SU-DHL-6 (cell line): Measurements from ENCODE around the gene GARIN6.
A peak's percentile ranks its signal among the peaks of the same experiment; 100 is the strongest.

Experiments
- H2AFZ ChIP-seq: fragments of 200-600 bp; sonication (generic); 2 replicates; pipeline ENCODE4 v1.6.1; 2014; ENCODE audit warnings: low read depth, mild to moderate bottlenecking, moderate library complexity, mixed read lengths, antibody characterized with exemption, low read length; ENCODE audit not compliant: severe bottlenecking
- H3F3A ChIP-seq: fragments of 200-600 bp; shearing (Covaris generic); 2 replicates; pipeline ENCODE4 v1.6.0; 2016; ENCODE audit warnings: antibody characterized with exemption, mild to moderate bottlenecking; ENCODE audit not compliant: insufficient read depth
- H3K27ac ChIP-seq: fragments of 200-600 bp; sonication (generic); 2 replicates; pipeline ENCODE4 v1.5.1; 2016; ENCODE audit warnings: low read depth, mild to moderate bottlenecking, low read length, moderate library complexity, mixed read lengths
- H3K27me3 ChIP-seq: fragments of 200-600 bp; sonication (generic), shearing (Covaris generic); 2 replicates; pipeline ENCODE4 v1.6.0; 2014; ENCODE audit warnings: mild to moderate bottlenecking, low read length
- H3K36me3 ChIP-seq: fragments of 200-600 bp; sonication (generic); 2 replicates; pipeline ENCODE4 v1.6.1; 2014; ENCODE audit warnings: mild to moderate bottlenecking, low read length, mixed read lengths
- H3K4me2 ChIP-seq: fragments of 300-600, 200-600 bp; shearing (Covaris generic), sonication (generic); 2 replicates; pipeline ENCODE4 v1.6.0; 2014; ENCODE audit warnings: low read length, low read depth, mild to moderate bottlenecking; ENCODE audit not compliant: poor library complexity, severe bottlenecking
- H3K4me3 ChIP-seq: fragments of 200-600 bp; sonication (generic); 2 replicates; pipeline ENCODE4 v1.5.1; 2014; ENCODE audit warnings: antibody characterized with exemption, low read length, mild to moderate bottlenecking, mixed read lengths; ENCODE audit not compliant: insufficient read depth, poor library complexity, severe bottlenecking
- H3K79me2 ChIP-seq: fragments of 200-600 bp; sonication (generic); 2 replicates; pipeline ENCODE4 v1.6.1; 2014; ENCODE audit warnings: mild to moderate bottlenecking, low read length, moderate library complexity; ENCODE audit not compliant: insufficient read depth
- H3K9ac ChIP-seq: fragments of 200-600 bp; sonication (generic); 2 replicates; pipeline ENCODE4 v1.7.0; 2014; ENCODE audit warnings: mild to moderate bottlenecking, low read length
- H3K9me2 ChIP-seq: fragments of 200-600 bp; sonication (generic); replicated peaks from 2 replicates; pipeline ENCODE4 v1.6.1; 2014; ENCODE audit warnings: low read length; ENCODE audit not compliant: insufficient read depth
- H3K9me3 ChIP-seq: fragments of 200-600 bp; sonication (generic); 2 replicates; pipeline ENCODE4 v1.6.1; 2014; ENCODE audit warnings: low read length, mixed read lengths; ENCODE audit not compliant: insufficient read depth
- H4K20me1 ChIP-seq: fragments of 200-600 bp; sonication (generic); 2 replicates; pipeline ENCODE4 v1.6.1; 2014; ENCODE audit warnings: low read depth, mild to moderate bottlenecking, antibody characterized with exemption, low read length, moderate library complexity, mixed read lengths
- EZH2phosphoT487 ChIP-seq: fragments of 200-600 bp; sonication (generic), shearing (Covaris generic); conservative IDR thresholded peaks from 2 replicates; pipeline ENCODE4 v1.6.1; 2018; ENCODE audit warnings: mild to moderate bottlenecking, antibody characterized with exemption, low read length, moderate library complexity, mixed read lengths
- TF ChIP-seq, protein P1 (sequence below): fragments of 200-600 bp; sonication (generic); IDR thresholded peaks from one replicate; pipeline ENCODE4 v1.5.1; 2017; ENCODE audit warnings: antibody characterized with exemption, mild to moderate bottlenecking, low read length, moderate library complexity; ENCODE audit not compliant: insufficient read depth, poor library complexity, severe bottlenecking

GARIN6 gene

DNA sequence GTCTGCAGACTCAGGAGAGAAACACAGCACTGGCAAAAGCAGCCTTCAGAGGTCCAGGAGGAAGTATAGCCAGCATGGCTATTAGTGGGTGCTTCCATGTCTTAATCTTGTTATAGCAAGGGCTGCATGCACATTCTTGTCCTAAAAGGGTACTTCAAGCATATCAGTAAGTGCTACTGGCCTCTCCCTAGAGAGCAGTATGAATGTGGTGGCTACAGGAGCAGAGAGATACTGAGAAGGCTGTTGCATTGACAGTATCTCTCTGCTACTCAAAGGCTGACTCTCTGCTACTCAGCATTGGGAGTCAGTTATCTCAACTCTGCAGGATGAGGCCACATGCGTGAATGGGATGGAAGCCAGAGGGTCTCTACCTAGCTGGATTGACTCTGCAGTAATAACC is 2.0 kb downstream of the GARIN6 start:
- no peak for TF ChIP-seq EZH2phosphoT487
- TF ChIP-seq, protein P1, sequence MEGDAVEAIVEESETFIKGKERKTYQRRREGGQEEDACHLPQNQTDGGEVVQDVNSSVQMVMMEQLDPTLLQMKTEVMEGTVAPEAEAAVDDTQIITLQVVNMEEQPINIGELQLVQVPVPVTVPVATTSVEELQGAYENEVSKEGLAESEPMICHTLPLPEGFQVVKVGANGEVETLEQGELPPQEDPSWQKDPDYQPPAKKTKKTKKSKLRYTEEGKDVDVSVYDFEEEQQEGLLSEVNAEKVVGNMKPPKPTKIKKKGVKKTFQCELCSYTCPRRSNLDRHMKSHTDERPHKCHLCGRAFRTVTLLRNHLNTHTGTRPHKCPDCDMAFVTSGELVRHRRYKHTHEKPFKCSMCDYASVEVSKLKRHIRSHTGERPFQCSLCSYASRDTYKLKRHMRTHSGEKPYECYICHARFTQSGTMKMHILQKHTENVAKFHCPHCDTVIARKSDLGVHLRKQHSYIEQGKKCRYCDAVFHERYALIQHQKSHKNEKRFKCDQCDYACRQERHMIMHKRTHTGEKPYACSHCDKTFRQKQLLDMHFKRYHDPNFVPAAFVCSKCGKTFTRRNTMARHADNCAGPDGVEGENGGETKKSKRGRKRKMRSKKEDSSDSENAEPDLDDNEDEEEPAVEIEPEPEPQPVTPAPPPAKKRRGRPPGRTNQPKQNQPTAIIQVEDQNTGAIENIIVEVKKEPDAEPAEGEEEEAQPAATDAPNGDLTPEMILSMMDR, result no peak
- Histone ChIP-seq H4K20me1 (no peaks in the 10 kb centered on the region), H3K27me3 (no peaks in the 10 kb centered on the region), H3K4me2 (no peak overlapping the region), H3F3A (no peaks in the 10 kb centered on the region), H3K36me3 (no peaks in the 10 kb centered on the region), H3K9me3 (no peaks in the 10 kb centered on the region), H3K4me3 (no peak overlapping the region), H3K79me2 (no peaks in the 10 kb centered on the region), H3K9me2 (no peaks in the 10 kb centered on the region), H3K27ac (no peak overlapping the region), H2AFZ (no peak overlapping the region), H3K9ac (no peak overlapping the region)

GRCh38 chr12:99658671-99659349 is 11.3 kb downstream of the GARIN6 start:
- H3K9me3 ChIP-seq, result no peaks in the 10 kb centered on the region
- H4K20me1 ChIP-seq, result no peaks in the 10 kb centered on the region
- H3K36me3 ChIP-seq, result no peaks in the 10 kb centered on the region
- H3K4me3 ChIP-seq, result no peak overlapping the region
- no peak overlapping the region for H3K9ac ChIP-seq
- no peak overlapping the region for H3K4me2 ChIP-seq
- no peaks in the 10 kb centered on the region for H3K79me2 ChIP-seq
- H3K27ac ChIP-seq, result no peak overlapping the region
- no peaks in the 10 kb centered on the region for H3K9me2 ChIP-seq
- H3K27me3 ChIP-seq, result no peaks in the 10 kb centered on the region
- TF ChIP-seq EZH2phosphoT487, result no peak
- TF ChIP-seq, protein P1, result peak; percentile 44
- no peak overlapping the region for H2AFZ ChIP-seq
- H3F3A ChIP-seq, result no peaks in the 10 kb centered on the region

GRCh38 chr12:99670635-99671034 is 23.1 kb downstream of the GARIN6 start:
- Histone ChIP-seq H3K4me2 (no peak overlapping the region), H3K9ac (no peak overlapping the region)

More at GRCh38 chr12:99670635-99671034, 23.1 kb downstream of the GARIN6 start:
- Histone ChIP-seq H3K9me2 (no peaks in the 10 kb centered on the region), H3K36me3 (no peaks in the 10 kb centered on the region), H3K79me2 (no peaks in the 10 kb centered on the region), H4K20me1 (no peaks in the 10 kb centered on the region), H3K9me3 (no peaks in the 10 kb centered on the region), H3K27me3 (no peaks in the 10 kb centered on the region), H3K27ac (no peak overlapping the region), H3F3A (no peaks in the 10 kb centered on the region), H2AFZ (no peak overlapping the region), H3K4me3 (no peak overlapping the region)
- TF ChIP-seq, protein P1, result no peak
- no peak for TF ChIP-seq EZH2phosphoT487
